GM23338 (cell line): Measurements from ENCODE around the gene ALG6.

Source experiments
- CREB1 ChIP-seq: fragments of 250-450 bp; sonication (Bioruptor Pico); IDR thresholded peaks from 2 replicates; pipeline ENCODE4 v1.5.0; 2020; ENCODE audit warnings: low read depth, mild to moderate bottlenecking, moderate library complexity
- CTCF ChIP-seq, 2 experiments: fragments of 200-600 bp in 1 of 2; sonication (generic) in 1 of 2; conservative IDR thresholded peaks; 2 replicates each; pipeline versions ENCODE4 v1.5.1 to v1.6.1; 2016 to 2017; ENCODE audit warnings: antibody characterized with exemption in 2 of 2, low read depth in 2 of 2, mild to moderate bottlenecking in 2 of 2, moderate library complexity in 1 of 2
- ETS1 ChIP-seq: IDR thresholded peaks from 2 replicates; pipeline ENCODE4 v1.6.1; 2016; ENCODE audit warnings: antibody characterized with exemption
- EZH2 ChIP-seq: fragments of 200-600 bp; sonication (generic); IDR thresholded peaks from one replicate; pipeline ENCODE4 v1.8.0; 2017; ENCODE audit warnings: antibody characterized with exemption, mild to moderate bottlenecking, low read depth; ENCODE audit not compliant: unreplicated experiment
- EZH2phosphoT487 ChIP-seq: fragments of 200-600 bp; sonication (generic); IDR thresholded peaks from one replicate; pipeline ENCODE4 v1.8.1; 2018; ENCODE audit warnings: antibody characterized with exemption; ENCODE audit not compliant: unreplicated experiment
- JUNB ChIP-seq: IDR thresholded peaks from one replicate; pipeline ENCODE4 v1.6.1; 2016; ENCODE audit warnings: antibody characterized with exemption; ENCODE audit not compliant: unreplicated experiment
- NANOG ChIP-seq: IDR thresholded peaks from 2 replicates; pipeline ENCODE4 v1.6.1; 2016; ENCODE audit warnings: antibody characterized with exemption, borderline replicate concordance
- POLR2AphosphoS5 ChIP-seq: IDR thresholded peaks from 2 replicates; pipeline ENCODE4 v1.6.1; 2016; ENCODE audit warnings: antibody characterized with exemption, low read depth
- REST ChIP-seq: IDR thresholded peaks from one replicate; pipeline ENCODE4 v1.6.1; 2018; ENCODE audit warnings: antibody characterized with exemption; ENCODE audit not compliant: unreplicated experiment
- STAT1 ChIP-seq: IDR thresholded peaks from one replicate; pipeline ENCODE4 v1.6.1; 2016; ENCODE audit warnings: antibody characterized with exemption; ENCODE audit not compliant: unreplicated experiment
- ZNF114 ChIP-seq: fragments of 250-450 bp; sonication (Bioruptor Pico); IDR thresholded peaks from 2 replicates; pipeline ENCODE4 v1.5.0; 2020; ENCODE audit warnings: mild to moderate bottlenecking, moderate library complexity
- ZNF331 ChIP-seq: fragments of 250-450 bp; sonication (Bioruptor Pico); IDR thresholded peaks from 2 replicates; pipeline ENCODE4 v1.5.0; 2020; ENCODE audit warnings: low read depth, mild to moderate bottlenecking, moderate library complexity
- ZNF462 ChIP-seq: fragments of 250-450 bp; sonication (Bioruptor Pico); IDR thresholded peaks from 2 replicates; pipeline ENCODE4 v1.5.0; 2020; ENCODE audit warnings: mild to moderate bottlenecking, moderate library complexity

GRCh38 chr1:63320022-63320721, 47.3 kb upstream of the ALG6 start:
- TF ChIP-seq CTCF (conservative IDR thresholded peaks at IDR 0.05; ENCODE audit: low read depth in 2 of 2) (no peak), EZH2phosphoT487 (no peak), EZH2 (peak; percentile 18), REST (no peak), POLR2AphosphoS5 (no peak), CREB1 (CRISPR knock-in tag) (no peak), ZNF114 (CRISPR knock-in tag) (no peak), ZNF462 (no peak), ETS1 (no peak), STAT1 (no peak), NANOG (no peak), JUNB (no peak), ZNF331 (no peak)
